Keratinocyte (primary cell): ENCODE data around the gene OGG1. TPM values are rescaled to one million over a fixed set of nuclear protein-coding genes. Genes with fewer than 3 reads are reported as not detected.

Experiments used
- DNase-seq: peaks from one replicate; pipeline ENCODE4 v3.0.0-alpha.2; 2011; ENCODE audit warnings: low read depth, missing footprints, low spot score
- FAIRE-seq: peaks from 2 replicates; lab custom pipeline; 2011; peaks lifted over from hg19 to GRCh38; lab: Jason Lieb, UNC
- H2AFZ ChIP-seq: 2 replicates; pipeline ENCODE4 v1.6.0; 2012; ENCODE audit warnings: low read length, control low read depth, inconsistent platforms; ENCODE audit not compliant: control insufficient read depth
- H3K27ac ChIP-seq: 2 replicates; pipeline ENCODE4 v1.5.1; 2011; ENCODE audit warnings: low read length; ENCODE audit not compliant: control insufficient read depth, insufficient read depth
- H3K27me3 ChIP-seq: 3 replicates; pipeline ENCODE4 v1.6.0; 2011; ENCODE audit warnings: low read length; ENCODE audit not compliant: control insufficient read depth, insufficient read depth; ENCODE audit errors: extremely low read depth
- H3K36me3 ChIP-seq, 2 experiments: 2 replicates in 1 of 2; 3 replicates in 1 of 2; pipeline ENCODE4 v1.5.1; 2011; ENCODE audit warnings: low read length in 2 of 2, mild to moderate bottlenecking in 1 of 2; ENCODE audit not compliant: control insufficient read depth in 2 of 2, insufficient read depth in 2 of 2; ENCODE audit errors: extremely low read depth in 1 of 2
- H3K4me1 ChIP-seq: 3 replicates; pipeline ENCODE4 v1.5.1; 2011; ENCODE audit warnings: low read length; ENCODE audit not compliant: control insufficient read depth, insufficient read depth; ENCODE audit errors: extremely low read depth
- H3K4me2 ChIP-seq: 3 replicates; pipeline ENCODE4 v1.6.0; 2011; ENCODE audit warnings: low read depth, low read length; ENCODE audit not compliant: control insufficient read depth, insufficient read depth; ENCODE audit errors: extremely low read depth
- H3K4me3 ChIP-seq, 3 experiments: fragments of 200-600 bp in 1 of 3; sonication (generic) in 1 of 3; 2 replicates in 2 of 3; 3 replicates in 1 of 3; pipeline ENCODE4 v1.5.1; 2011 to 2016; ENCODE audit warnings: low read length in 3 of 3, mild to moderate bottlenecking in 3 of 3, control low read depth in 2 of 3, inconsistent platforms in 1 of 3, low read depth in 1 of 3, mixed read lengths in 1 of 3, mixed run types in 1 of 3, moderate library complexity in 1 of 3; ENCODE audit not compliant: control insufficient read depth in 2 of 3, insufficient read depth in 2 of 3; ENCODE audit errors: extremely low read depth in 1 of 3
- H3K79me2 ChIP-seq: 2 replicates; pipeline ENCODE4 v1.6.0; 2012; ENCODE audit warnings: low read length; ENCODE audit not compliant: control insufficient read depth, insufficient read depth
- H3K9ac ChIP-seq: 3 replicates; pipeline ENCODE4 v1.6.0; 2011; ENCODE audit warnings: low read length; ENCODE audit not compliant: control insufficient read depth, insufficient read depth; ENCODE audit errors: extremely low read depth
- H3K9me1 ChIP-seq: 3 replicates; pipeline ENCODE4 v1.6.0; 2011; ENCODE audit warnings: low read length; ENCODE audit not compliant: control insufficient read depth, insufficient read depth; ENCODE audit errors: extremely low read depth
- H3K9me3 ChIP-seq: 2 replicates; pipeline ENCODE4 v1.5.1; 2012; ENCODE audit warnings: low read depth, low read length; ENCODE audit not compliant: control insufficient read depth
- H4K20me1 ChIP-seq: 3 replicates; pipeline ENCODE4 v1.6.0; 2011; ENCODE audit warnings: low read length; ENCODE audit not compliant: control insufficient read depth, insufficient read depth; ENCODE audit errors: extremely low read depth
- EZH2 ChIP-seq: IDR thresholded peaks from one replicate; pipeline ENCODE4 v1.6.1; 2012; ENCODE audit warnings: inconsistent platforms, mild to moderate bottlenecking, low read length, moderate library complexity
- dilution Hi-C: fragments of 300-500 bp; cut with MboI; formaldehyde crosslinking; loops from one replicate; pipeline ENCODE4 v1.7.0; 2020; ENCODE audit warnings: low sequenced_read_pairs; ENCODE audit not compliant: extremely low pct_ligation_motif_present
- polyA plus RNA-seq, 5 experiments: library from polyadenylated mRNA; depleted of rRNA in 3 of 5; stranded (reverse) in 3 of 5; stranded (forward) in 1 of 5; unstranded in 1 of 5; fragments of >200 nt; gene quantifications; 1 replicate in 1 of 5; 2 replicates in 3 of 5; 3 replicates in 1 of 5; pipeline versions ENCODE4 v1.2.1 to v1.2.3, GENCODE V29; 2011 to 2012; ENCODE audit warnings: missing spikeins in 2 of 5, low read depth in 1 of 5, low replicate concordance in 1 of 5
- TF ChIP-seq, protein P1 (sequence below), 3 experiments: IDR thresholded peaks in 1 of 3; conservative IDR thresholded peaks in 1 of 3; optimal IDR thresholded peaks in 1 of 3; 2 replicates in 2 of 3; 3 replicates in 1 of 3; pipeline versions ENCODE3 to v1.5.1; 2011; ENCODE audit warnings: low read length in 3 of 3, mild to moderate bottlenecking in 3 of 3, moderate library complexity in 2 of 3, control low read depth in 1 of 3, inconsistent platforms in 1 of 3; ENCODE audit not compliant: insufficient read depth in 2 of 3; ENCODE audit errors: extremely low read depth in 1 of 3

The OGG1 gene
- polyA plus RNA-seq, 1 donor (not counting 4 experiments of a cell fraction or from before 2014, with no cell fraction given), result 17.5 TPM

DNA sequence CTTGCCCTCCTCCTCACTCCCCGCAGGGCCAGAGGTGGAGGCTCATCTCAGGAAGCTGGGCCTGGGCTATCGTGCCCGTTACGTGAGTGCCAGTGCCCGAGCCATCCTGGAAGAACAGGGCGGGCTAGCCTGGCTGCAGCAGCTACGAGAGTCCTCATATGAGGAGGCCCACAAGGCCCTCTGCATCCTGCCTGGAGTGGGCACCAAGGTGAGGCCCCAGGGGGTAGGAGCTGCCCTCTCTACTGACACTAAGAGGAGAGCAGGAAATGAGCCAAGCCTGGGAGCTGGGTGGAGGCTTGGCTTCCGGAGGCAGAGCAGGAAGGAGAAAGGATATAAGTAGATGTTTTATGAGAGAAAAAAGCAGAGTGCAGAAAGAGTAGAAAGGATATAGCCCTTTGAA, 4.9 kb downstream of the OGG1 start:
- H3K9me3 ChIP-seq, result no peaks in the 10 kb centered on the region
- no peaks in the 10 kb centered on the region for H3K9me1 ChIP-seq
- H3K27me3 ChIP-seq, result no peaks in the 10 kb centered on the region
- no peak overlapping the region for H3K4me3 ChIP-seq
- TF ChIP-seq, protein P1, sequence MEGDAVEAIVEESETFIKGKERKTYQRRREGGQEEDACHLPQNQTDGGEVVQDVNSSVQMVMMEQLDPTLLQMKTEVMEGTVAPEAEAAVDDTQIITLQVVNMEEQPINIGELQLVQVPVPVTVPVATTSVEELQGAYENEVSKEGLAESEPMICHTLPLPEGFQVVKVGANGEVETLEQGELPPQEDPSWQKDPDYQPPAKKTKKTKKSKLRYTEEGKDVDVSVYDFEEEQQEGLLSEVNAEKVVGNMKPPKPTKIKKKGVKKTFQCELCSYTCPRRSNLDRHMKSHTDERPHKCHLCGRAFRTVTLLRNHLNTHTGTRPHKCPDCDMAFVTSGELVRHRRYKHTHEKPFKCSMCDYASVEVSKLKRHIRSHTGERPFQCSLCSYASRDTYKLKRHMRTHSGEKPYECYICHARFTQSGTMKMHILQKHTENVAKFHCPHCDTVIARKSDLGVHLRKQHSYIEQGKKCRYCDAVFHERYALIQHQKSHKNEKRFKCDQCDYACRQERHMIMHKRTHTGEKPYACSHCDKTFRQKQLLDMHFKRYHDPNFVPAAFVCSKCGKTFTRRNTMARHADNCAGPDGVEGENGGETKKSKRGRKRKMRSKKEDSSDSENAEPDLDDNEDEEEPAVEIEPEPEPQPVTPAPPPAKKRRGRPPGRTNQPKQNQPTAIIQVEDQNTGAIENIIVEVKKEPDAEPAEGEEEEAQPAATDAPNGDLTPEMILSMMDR (optimal IDR thresholded peaks at IDR 0.05 in 1 of 3, IDR thresholded peaks at IDR 0.05 in 1 of 3, conservative IDR thresholded peaks at IDR 0.05 in 1 of 3; ENCODE audit: extremely low read depth in 1 of 3, insufficient read depth in 2 of 3, low read length in 3 of 3), result no peak
- TF ChIP-seq EZH2, result no peak
- dilution Hi-C loops, result no loop called here
- peaks cover 26% of the 10 kb centered on the region for H3K4me1 ChIP-seq
- DNase-seq (no peak), FAIRE-seq (no peak)
- H4K20me1 ChIP-seq, result no peaks in the 10 kb centered on the region
- peak overlapping the region; percentile 13 for H3K9ac ChIP-seq
- H3K36me3 ChIP-seq, result peaks cover 18 to 20% of the 10 kb centered on the region in 2 experiments
- peak overlapping the region; percentile 84 for H2AFZ ChIP-seq
- peak overlapping the region; percentile 77 for H3K4me2 ChIP-seq
- peaks cover 4% of the 10 kb centered on the region for H3K79me2 ChIP-seq
- H3K27ac ChIP-seq, result peak overlapping the region; percentile 61

DNA sequence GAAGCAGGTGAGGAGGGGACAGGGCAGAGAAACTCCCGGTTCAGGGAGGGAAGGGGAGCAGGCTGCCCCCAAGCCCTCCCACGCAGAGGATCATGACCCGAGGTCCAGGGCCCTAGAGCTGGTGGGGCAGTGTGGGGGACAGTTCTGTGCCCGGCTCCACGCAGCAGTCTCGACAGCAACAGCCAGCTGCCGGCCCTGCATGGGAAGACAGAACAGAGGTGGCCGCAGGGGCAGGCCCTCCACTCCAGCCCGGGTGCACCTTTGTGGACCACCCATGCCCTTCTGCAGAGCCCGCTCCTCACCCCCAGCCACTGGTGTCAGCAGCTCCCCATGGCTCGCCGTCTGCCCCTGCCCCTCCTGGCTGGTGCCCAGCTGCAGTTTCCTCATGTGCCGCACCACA, 7.7 kb downstream of the OGG1 start:
- DNase-seq, result no peak
- Histone ChIP-seq H3K27ac (no peak overlapping the region), H3K27me3 (no peaks in the 10 kb centered on the region), H3K4me3 (no peak overlapping the region), H3K4me1 (peaks cover 16% of the 10 kb centered on the region), H3K36me3 (peaks cover 17 to 18% of the 10 kb centered on the region in 2 experiments), H3K79me2 (no peaks in the 10 kb centered on the region), H4K20me1 (no peaks in the 10 kb centered on the region), H3K4me2 (no peak overlapping the region), H3K9me1 (no peaks in the 10 kb centered on the region), H2AFZ (no peak overlapping the region), H3K9ac (no peak overlapping the region), H3K9me3 (no peaks in the 10 kb centered on the region)
- TF ChIP-seq EZH2, result no peak
- TF ChIP-seq, protein P1 (optimal IDR thresholded peaks at IDR 0.05 in 1 of 3, IDR thresholded peaks at IDR 0.05 in 1 of 3, conservative IDR thresholded peaks at IDR 0.05 in 1 of 3; ENCODE audit: extremely low read depth in 1 of 3, insufficient read depth in 2 of 3, low read length in 3 of 3), result no peak
- FAIRE-seq, result no peak
- dilution Hi-C loops, result no loop called here
